OCI-LY7 (cell line): ENCODE measurements around the gene MEF2D. TPM values are rescaled to one million over a fixed set of nuclear protein-coding genes. Genes with fewer than 3 reads are reported as not detected.

ENCODE experiments used
- BruUV-seq: library from RNA; stranded (reverse); fragments of 400-500 nt; replicated peaks from 2 replicates; lab custom pipeline; 2021; lab: Mats Ljungman, UMichigan
- CTCF ChIA-PET: fragments of 300-600 bp; sonication (Branson Sonifier 250); formaldehyde crosslinking; loops from one replicate; lab custom pipeline; 2022; ENCODE audit warnings: antibody characterized with exemption; ENCODE audit not compliant: unreplicated experiment; lab: Charles Lee
- POLR2A ChIA-PET: fragments of 300-600 bp; sonication (Branson Sonifier 250); formaldehyde crosslinking; loops from one replicate; lab custom pipeline; 2022; ENCODE audit warnings: antibody characterized with exemption; lab: Charles Lee
- DNase-seq: peaks from one replicate; pipeline ENCODE4 v3.0.0-alpha.2; 2015; ENCODE audit warnings: low spot score
- H2AFZ ChIP-seq: fragments of 200-600 bp; sonication (generic), shearing (Covaris generic); 2 replicates; pipeline ENCODE4 v1.6.1; 2014; ENCODE audit warnings: mild to moderate bottlenecking, antibody characterized with exemption, low read length, moderate library complexity
- H3K27ac ChIP-seq: fragments of 200-600 bp; sonication (generic); 2 replicates; pipeline ENCODE4 v1.5.1; 2014; ENCODE audit warnings: mixed run types, low read depth, mild to moderate bottlenecking, moderate library complexity, low read length, inconsistent platforms; ENCODE audit not compliant: poor library complexity, severe bottlenecking
- H3K36me3 ChIP-seq: fragments of 200-600 bp; sonication (generic); 2 replicates; pipeline ENCODE4 v1.6.1; 2014; ENCODE audit warnings: mild to moderate bottlenecking, antibody characterized with exemption, low read length, moderate library complexity, mixed read lengths; ENCODE audit not compliant: insufficient read depth
- H3K4me1 ChIP-seq: fragments of 200-600 bp; sonication (generic); 2 replicates; pipeline ENCODE4 v1.5.1; 2014; ENCODE audit warnings: mild to moderate bottlenecking, low read length; ENCODE audit not compliant: insufficient read depth, poor library complexity, severe bottlenecking
- H3K4me2 ChIP-seq: fragments of 200-600 bp; sonication (generic); 2 replicates; pipeline ENCODE4 v1.6.1; 2014; ENCODE audit warnings: mild to moderate bottlenecking, low read length
- H3K4me3 ChIP-seq: fragments of 200-600 bp; sonication (generic); 2 replicates; pipeline ENCODE4 v1.5.1; 2014; ENCODE audit warnings: mild to moderate bottlenecking, low read depth, low read length; ENCODE audit not compliant: poor library complexity, severe bottlenecking
- H3K79me2 ChIP-seq: fragments of 200-600 bp; sonication (generic); 2 replicates; pipeline ENCODE4 v1.6.1; 2016; ENCODE audit warnings: low read depth, mild to moderate bottlenecking, low read length, moderate library complexity, mixed read lengths; ENCODE audit not compliant: insufficient read depth
- H3K9me2 ChIP-seq: fragments of 200-600 bp; sonication (generic); 2 replicates; pipeline ENCODE4 v1.6.1; 2016; ENCODE audit warnings: mild to moderate bottlenecking, low read length, mixed read lengths; ENCODE audit not compliant: insufficient read depth
- H3K9me3 ChIP-seq: fragments of 200-600 bp; sonication (generic); 2 replicates; pipeline ENCODE4 v1.6.1; 2014; ENCODE audit warnings: mild to moderate bottlenecking, mixed run types, low read length, mixed read lengths
- H4K20me1 ChIP-seq: fragments of 200-600 bp; sonication (generic); 2 replicates; pipeline ENCODE4 v1.6.1; 2014; ENCODE audit warnings: mild to moderate bottlenecking, antibody characterized with exemption, low read length, moderate library complexity, mixed read lengths; ENCODE audit not compliant: insufficient read depth
- CTCF ChIP-seq: fragments of 200-600 bp; sonication (generic); conservative IDR thresholded peaks from 2 replicates; pipeline ENCODE4 v1.5.1; 2014; ENCODE audit warnings: mild to moderate bottlenecking, antibody characterized with exemption, low read length, moderate library complexity, mixed read lengths
- EZH2phosphoT487 ChIP-seq: fragments of 200-600 bp; sonication (generic); IDR thresholded peaks from 2 replicates; pipeline ENCODE4 v1.6.1; 2018; ENCODE audit warnings: low read depth, borderline replicate concordance, mild to moderate bottlenecking, mixed run types, antibody characterized with exemption, low read length, moderate library complexity, mixed read lengths
- intact Hi-C: fragments of 100-400 bp; cut with micrococcal nuclease; formaldehyde crosslinking; loops from one replicate; pipeline ENCODE4 v1.10.0; 2022; ENCODE audit not compliant: unreplicated experiment
- total RNA-seq, 2 experiments: library from RNA; depleted of rRNA in 1 of 2; stranded (reverse); fragments of >200 nt in 1 of 2; shearing (Covaris generic) in 1 of 2; gene quantifications; 2 replicates each; pipeline ENCODE4 v1.2.3, GENCODE V29; 2014 to 2022

MEF2D gene
- total RNA-seq, 2 experiments from 2014 or later, result 42.7 to 92.3 TPM

GRCh38 chr1:156439036-156439776 lies 61.4 kb downstream of the MEF2D start:
- CTCF ChIA-PET, result interaction anchor here (0.5 kb wide), 1 partner anchor 220 kb away, joined by 3 read pairs; no protein-coding TSS in a partner anchor
- H3K4me3 ChIP-seq, result no peak overlapping the region
- no TSS peak for BruUV-seq
- no peaks in the 10 kb centered on the region for H3K79me2 ChIP-seq
- intact Hi-C loops, result no loop called here
- H3K27ac ChIP-seq, result no peak overlapping the region
- no peak overlapping the region for H3K4me2 ChIP-seq
- no peak overlapping the region for H2AFZ ChIP-seq
- no peaks in the 10 kb centered on the region for H3K9me2 ChIP-seq
- POLR2A ChIA-PET, result no interaction called here
- no peak for DNase-seq
- no peaks in the 10 kb centered on the region for H3K36me3 ChIP-seq
- no peaks in the 10 kb centered on the region for H3K9me3 ChIP-seq
- no peaks in the 10 kb centered on the region for H4K20me1 ChIP-seq
- TF ChIP-seq CTCF (no peak), EZH2phosphoT487 (no peak)
- no peaks in the 10 kb centered on the region for H3K4me1 ChIP-seq

- POLR2A ChIA-PET, result no interaction called here
- Histone ChIP-seq H3K4me2 (no peak overlapping the region), H4K20me1 (no peaks in the 10 kb centered on the region)
Observed at GRCh38 chr1:156438278-156438987, 62.1 kb downstream of the MEF2D start.

More at GRCh38 chr1:156438278-156438987, 62.1 kb downstream of the MEF2D start:
- no peak for TF ChIP-seq EZH2phosphoT487
- TF ChIP-seq CTCF, result no peak
- Histone ChIP-seq H3K4me1 (no peaks in the 10 kb centered on the region), H2AFZ (no peak overlapping the region), H3K36me3 (no peaks in the 10 kb centered on the region), H3K9me2 (no peaks in the 10 kb centered on the region), H3K9me3 (no peaks in the 10 kb centered on the region), H3K4me3 (no peak overlapping the region), H3K27ac (no peak overlapping the region), H3K79me2 (no peaks in the 10 kb centered on the region)
- DNase-seq, result no peak
- CTCF ChIA-PET, result no interaction called here
- no TSS peak for BruUV-seq
- intact Hi-C loops, result no loop called here
